ENCODE results near the gene VWA8. TPM values are rescaled to one million over a fixed set of nuclear protein-coding genes. Genes with fewer than 3 reads are reported as not detected.

The VWA8 gene
- total and polyA plus RNA-seq, 7 experiments from 2014 or later, result 4.8 to 26.3 (median 21.6) TPM

DNA sequence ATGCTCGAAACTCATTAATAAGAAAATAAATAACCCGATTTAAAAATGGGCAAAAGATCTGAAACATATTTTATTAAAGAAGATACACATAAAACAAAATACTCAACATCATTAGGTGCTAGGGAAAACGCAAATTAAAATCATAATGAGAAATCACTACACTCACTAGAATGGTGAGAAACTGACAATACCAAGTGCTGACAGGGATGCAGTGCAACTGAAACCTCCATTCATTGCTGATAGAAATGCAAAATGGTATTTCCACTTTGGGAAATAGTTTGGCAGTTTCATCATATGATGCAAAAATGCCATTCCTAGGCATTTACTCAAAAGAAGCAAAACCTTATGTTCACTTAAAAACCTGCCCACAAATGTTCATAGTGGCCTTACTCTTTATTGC, 278.1 kb downstream of the VWA8 start:
- Histone ChIP-seq H3K27ac (ENCODE audit: low read depth, low read length) (no peak overlapping the region), H3K36me3 (ENCODE audit: control insufficient read depth in 2 of 3, insufficient read depth in 3 of 3, low read length in 3 of 3) (peaks cover 0 to 21% (median 0%) of the 10 kb centered on the region in 3 experiments), H3K4me3 (ENCODE audit: low read length) (no peak overlapping the region), H3K27me3 (ENCODE audit: control insufficient read depth in 2 of 2, insufficient read depth in 2 of 2, low read length in 2 of 2) (no peaks in the 10 kb centered on the region), H3K9me3 (ENCODE audit: control insufficient read depth in 2 of 3, low read length in 3 of 3) (no peaks in the 10 kb centered on the region), H3K4me1 (ENCODE audit: control insufficient read depth in 2 of 2, insufficient read depth in 2 of 2, low read length in 2 of 2) (no peaks in the 10 kb centered on the region)
- Mint-ChIP-seq H3K36me3 (peaks cover 15 to 64% (median 56%) of the 10 kb centered on the region in 5 donors), H3K27me3 (no peaks in the 10 kb centered on the region), H3K4me3 (no peak overlapping the region), H3K9me3 (peaks cover 0 to 3% (median 0%) of the 10 kb centered on the region in 11 donors), H3K27ac (no peak overlapping the region), H3K4me1 (peaks cover 0 to 26% (median 19%) of the 10 kb centered on the region in 7 donors)
- intact Hi-C loops (cut with micrococcal nuclease), result no loop called here
- ATAC-seq (no peak), DNase-seq (no peak)
- CTCF ChIA-PET, result no interaction called here
- POLR2A ChIA-PET, result no interaction called here

DNA sequence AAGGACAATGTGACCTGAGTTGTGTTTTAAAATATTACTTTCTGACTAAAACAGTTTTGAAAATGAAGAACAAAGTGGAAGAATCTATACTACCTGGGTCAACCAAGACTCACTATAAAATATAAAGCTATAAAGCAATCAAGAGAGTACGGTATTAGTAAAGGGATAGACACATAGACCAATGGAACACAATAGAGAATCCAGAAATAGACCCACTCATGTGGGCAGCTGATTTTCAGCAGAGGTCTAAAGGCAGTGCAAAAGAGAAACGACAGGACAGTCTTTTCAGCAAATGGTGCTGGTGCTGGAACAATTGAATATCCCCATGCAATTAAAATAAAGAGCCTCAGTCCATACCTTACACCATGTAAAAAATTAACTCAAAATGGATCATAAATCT, 278.9 kb downstream of the VWA8 start:
- peaks cover 15 to 66% (median 56%) of the 10 kb centered on the region in 5 donors for H3K36me3 Mint-ChIP-seq
- Histone ChIP-seq H3K4me1 (ENCODE audit: control insufficient read depth in 2 of 2, insufficient read depth in 2 of 2, low read length in 2 of 2) (no peaks in the 10 kb centered on the region), H3K9me3 (ENCODE audit: control insufficient read depth in 2 of 3, low read length in 3 of 3) (no peaks in the 10 kb centered on the region), H3K27me3 (ENCODE audit: control insufficient read depth in 2 of 2, insufficient read depth in 2 of 2, low read length in 2 of 2) (no peaks in the 10 kb centered on the region), H3K36me3 (ENCODE audit: control insufficient read depth in 2 of 3, insufficient read depth in 3 of 3, low read length in 3 of 3) (peaks cover 0 to 21% (median 0%) of the 10 kb centered on the region in 3 experiments), H3K27ac (ENCODE audit: low read depth, low read length) (no peak overlapping the region), H3K4me3 (ENCODE audit: low read length) (no peak overlapping the region)
- ATAC-seq (no peak), DNase-seq (no peak)
- no peaks in the 10 kb centered on the region for H3K27me3 Mint-ChIP-seq
- intact Hi-C loops (cut with micrococcal nuclease), result no loop called here
- peaks cover 0 to 26% (median 19%) of the 10 kb centered on the region in 7 donors for H3K4me1 Mint-ChIP-seq
- POLR2A ChIA-PET, result no interaction called here
- no peak overlapping the region for H3K27ac Mint-ChIP-seq
- CTCF ChIA-PET, result no interaction called here
- H3K4me3 Mint-ChIP-seq, result no peak overlapping the region
- peaks cover 0 to 3% (median 0%) of the 10 kb centered on the region in 11 donors for H3K9me3 Mint-ChIP-seq

DNA sequence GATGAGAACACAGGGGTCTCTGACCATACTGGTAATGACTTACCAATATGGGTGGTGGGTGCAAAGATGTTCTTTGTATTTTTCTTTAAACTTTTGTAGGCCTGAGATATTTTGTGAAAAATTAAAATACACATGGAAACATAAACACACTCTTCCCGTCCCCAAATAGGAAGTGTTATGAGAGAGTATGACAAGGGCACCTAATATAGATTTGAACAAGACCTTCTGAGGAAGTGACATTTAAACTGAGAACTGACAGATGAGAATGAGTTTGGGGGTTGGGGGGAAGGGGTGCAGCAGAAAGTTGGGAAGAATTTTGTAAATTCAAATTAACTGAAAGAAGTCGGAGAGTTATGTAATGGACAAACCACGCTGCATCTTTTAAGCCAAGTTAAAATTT, 279.3 kb downstream of the VWA8 start:
- Mint-ChIP-seq H3K36me3 (peaks cover 15 to 64% (median 53%) of the 10 kb centered on the region in 5 donors), H3K4me3 (no peak overlapping the region), H3K9me3 (peaks cover 0 to 3% (median 0%) of the 10 kb centered on the region in 11 donors), H3K27me3 (no peaks in the 10 kb centered on the region), H3K4me1 (peaks cover 0 to 26% (median 19%) of the 10 kb centered on the region in 7 donors), H3K27ac (no peak overlapping the region)
- DNase-seq, result no peak
- Histone ChIP-seq H3K9me3 (ENCODE audit: control insufficient read depth in 2 of 3, low read length in 3 of 3) (no peaks in the 10 kb centered on the region), H3K27ac (ENCODE audit: low read depth, low read length) (no peak overlapping the region), H3K27me3 (ENCODE audit: control insufficient read depth in 2 of 2, insufficient read depth in 2 of 2, low read length in 2 of 2) (no peaks in the 10 kb centered on the region), H3K4me1 (ENCODE audit: control insufficient read depth in 2 of 2, insufficient read depth in 2 of 2, low read length in 2 of 2) (no peaks in the 10 kb centered on the region), H3K4me3 (ENCODE audit: low read length) (no peak overlapping the region), H3K36me3 (ENCODE audit: control insufficient read depth in 2 of 3, insufficient read depth in 3 of 3, low read length in 3 of 3) (peaks cover 0 to 21% (median 0%) of the 10 kb centered on the region in 3 experiments)
- ChIA-PET POLR2A (no interaction called here), CTCF (no interaction called here)
- intact Hi-C loops (cut with micrococcal nuclease), result no loop called here
- no peak for ATAC-seq

DNA sequence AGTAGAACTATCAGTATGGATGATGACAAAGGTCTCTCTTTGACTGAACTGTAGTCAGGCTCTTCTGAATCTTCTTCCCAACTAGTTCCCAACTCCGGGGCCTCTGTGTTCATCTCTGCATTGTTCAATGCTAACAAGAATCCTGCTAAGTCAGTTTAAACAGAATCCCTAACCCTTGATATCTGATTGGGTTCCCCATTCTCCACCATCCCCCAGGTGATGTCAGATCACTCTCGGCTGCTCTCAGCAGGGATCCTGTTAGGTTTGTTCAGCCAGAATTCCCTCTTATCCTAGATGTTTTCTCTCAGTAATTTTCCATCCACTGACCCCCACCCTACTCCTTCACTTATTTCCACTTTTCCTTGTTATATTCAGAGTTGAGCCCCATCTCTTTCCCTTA, 280.0 kb downstream of the VWA8 start:
- peaks cover 0 to 3% (median 0%) of the 10 kb centered on the region in 11 donors for H3K9me3 Mint-ChIP-seq
- CTCF ChIA-PET, result no interaction called here
- no peak for ATAC-seq
- Histone ChIP-seq H3K4me3 (ENCODE audit: low read length) (no peak overlapping the region), H3K4me1 (ENCODE audit: control insufficient read depth in 2 of 2, insufficient read depth in 2 of 2, low read length in 2 of 2) (no peaks in the 10 kb centered on the region), H3K27ac (ENCODE audit: low read depth, low read length) (no peak overlapping the region), H3K9me3 (ENCODE audit: control insufficient read depth in 2 of 3, low read length in 3 of 3) (no peaks in the 10 kb centered on the region), H3K27me3 (ENCODE audit: control insufficient read depth in 2 of 2, insufficient read depth in 2 of 2, low read length in 2 of 2) (no peaks in the 10 kb centered on the region), H3K36me3 (ENCODE audit: control insufficient read depth in 2 of 3, insufficient read depth in 3 of 3, low read length in 3 of 3) (peaks cover 0 to 21% (median 0%) of the 10 kb centered on the region in 3 experiments)
- POLR2A ChIA-PET, result no interaction called here
- peak overlapping the region in 1 of 9 donors; percentile 10 for H3K27ac Mint-ChIP-seq
- peak overlapping the region in 1 of 10 donors; percentile 11 for H3K4me3 Mint-ChIP-seq
- peaks cover 0 to 26% (median 19%) of the 10 kb centered on the region in 7 donors for H3K4me1 Mint-ChIP-seq
- peaks cover 15 to 57% (median 46%) of the 10 kb centered on the region in 5 donors for H3K36me3 Mint-ChIP-seq
- intact Hi-C loops (cut with micrococcal nuclease), result no loop called here
- no peaks in the 10 kb centered on the region for H3K27me3 Mint-ChIP-seq
- no peak for DNase-seq

DNA sequence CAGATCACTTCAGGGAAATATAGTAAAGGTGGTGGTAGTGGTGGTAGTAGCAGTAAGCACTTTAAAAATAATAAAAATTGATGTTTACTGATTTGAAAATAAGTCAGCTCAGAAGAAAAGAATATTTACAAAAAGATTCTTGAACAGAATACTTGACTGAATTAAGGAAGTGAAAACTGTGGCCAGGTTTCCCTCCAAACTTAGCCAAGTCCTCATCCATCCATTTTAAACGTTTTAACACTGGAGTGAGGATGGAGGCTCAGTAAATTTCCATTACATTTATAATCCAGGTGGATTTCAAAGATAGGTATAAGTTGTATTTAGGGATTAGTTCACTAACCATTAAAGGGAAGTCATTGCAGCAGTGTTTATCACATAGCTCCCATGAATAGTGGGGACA, 282.1 kb downstream of the VWA8 start:
- peaks cover 16 to 52% (median 35%) of the 10 kb centered on the region in 5 donors for H3K36me3 Mint-ChIP-seq
- intact Hi-C loops (cut with micrococcal nuclease), result no loop called here
- H3K4me1 ChIP-seq (ENCODE audit: control insufficient read depth in 2 of 2, insufficient read depth in 2 of 2, low read length in 2 of 2), result no peaks in the 10 kb centered on the region

DNA sequence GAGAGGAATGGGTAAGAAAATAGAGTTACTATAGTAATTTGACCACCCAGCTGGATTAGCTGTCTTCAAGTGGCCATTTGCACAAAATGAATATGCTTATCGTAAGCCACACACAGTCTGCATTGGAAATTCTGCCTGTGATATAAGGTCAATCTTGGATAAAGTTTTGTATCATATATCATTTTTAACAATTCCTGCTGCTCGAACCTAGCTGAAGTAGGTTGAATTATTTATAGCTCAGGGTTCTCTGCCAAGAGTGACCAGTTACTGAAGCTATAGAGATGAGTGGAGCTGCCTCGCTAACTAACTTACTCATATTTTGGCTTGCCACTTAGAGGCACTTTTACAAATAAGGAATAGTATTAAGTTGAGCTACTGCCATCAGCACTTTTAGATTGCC, 282.7 kb downstream of the VWA8 start:
- ATAC-seq, result no peak
- Histone ChIP-seq H3K9me3 (ENCODE audit: control insufficient read depth in 2 of 3, low read length in 3 of 3) (no peaks in the 10 kb centered on the region), H3K36me3 (ENCODE audit: control insufficient read depth in 2 of 3, insufficient read depth in 3 of 3, low read length in 3 of 3) (peaks cover 0 to 4% (median 0%) of the 10 kb centered on the region in 3 experiments), H3K27ac (ENCODE audit: low read depth, low read length) (no peak overlapping the region), H3K4me3 (ENCODE audit: low read length) (no peak overlapping the region), H3K4me1 (ENCODE audit: control insufficient read depth in 2 of 2, insufficient read depth in 2 of 2, low read length in 2 of 2) (no peaks in the 10 kb centered on the region), H3K27me3 (ENCODE audit: control insufficient read depth in 2 of 2, insufficient read depth in 2 of 2, low read length in 2 of 2) (no peaks in the 10 kb centered on the region)
- no peak for DNase-seq
- CTCF ChIA-PET, result interaction anchor here (2.1 kb wide), 1 partner anchor 10 kb away, joined by 6 read pairs; no protein-coding TSS in a partner anchor
- POLR2A ChIA-PET, result no interaction called here
- peaks cover 10 to 46% (median 29%) of the 10 kb centered on the region in 5 donors for H3K36me3 Mint-ChIP-seq
- peaks cover 0 to under 1% (median 0%) of the 10 kb centered on the region in 11 donors for H3K9me3 Mint-ChIP-seq
- no peak overlapping the region for H3K27ac Mint-ChIP-seq
- H3K4me1 Mint-ChIP-seq, result peaks cover 0 to 26% (median 19%) of the 10 kb centered on the region in 7 donors
- intact Hi-C loops (cut with micrococcal nuclease), result no loop called here
- no peaks in the 10 kb centered on the region for H3K27me3 Mint-ChIP-seq
- no peak overlapping the region for H3K4me3 Mint-ChIP-seq

More for the DNA sequence above, 282.1 kb downstream of the VWA8 start:
- peaks cover 0 to 3% (median 0%) of the 10 kb centered on the region in 11 donors for H3K9me3 Mint-ChIP-seq
- Histone ChIP-seq H3K27ac (ENCODE audit: low read depth, low read length) (no peak overlapping the region), H3K36me3 (ENCODE audit: control insufficient read depth in 2 of 3, insufficient read depth in 3 of 3, low read length in 3 of 3) (peaks cover 0 to 10% (median 0%) of the 10 kb centered on the region in 3 experiments), H3K9me3 (ENCODE audit: control insufficient read depth in 2 of 3, low read length in 3 of 3) (no peaks in the 10 kb centered on the region), H3K4me3 (ENCODE audit: low read length) (no peak overlapping the region), H3K27me3 (ENCODE audit: control insufficient read depth in 2 of 2, insufficient read depth in 2 of 2, low read length in 2 of 2) (no peaks in the 10 kb centered on the region)
- H3K27ac Mint-ChIP-seq, result peak overlapping the region in 1 of 9 donors; percentile 21
- ATAC-seq, result no peak
- POLR2A ChIA-PET, result interaction anchor here (0.7 kb wide), 1 partner anchor 143 kb away, joined by 3 read pairs; no protein-coding TSS in a partner anchor
- no peak for DNase-seq
- H3K27me3 Mint-ChIP-seq, result no peaks in the 10 kb centered on the region
- CTCF ChIA-PET, result interaction anchor here (2.1 kb wide), 1 partner anchor 11 kb away, joined by 6 read pairs; no protein-coding TSS in a partner anchor
- peaks cover 0 to 26% (median 19%) of the 10 kb centered on the region in 7 donors for H3K4me1 Mint-ChIP-seq
- H3K4me3 Mint-ChIP-seq, result no peak overlapping the region

DNA sequence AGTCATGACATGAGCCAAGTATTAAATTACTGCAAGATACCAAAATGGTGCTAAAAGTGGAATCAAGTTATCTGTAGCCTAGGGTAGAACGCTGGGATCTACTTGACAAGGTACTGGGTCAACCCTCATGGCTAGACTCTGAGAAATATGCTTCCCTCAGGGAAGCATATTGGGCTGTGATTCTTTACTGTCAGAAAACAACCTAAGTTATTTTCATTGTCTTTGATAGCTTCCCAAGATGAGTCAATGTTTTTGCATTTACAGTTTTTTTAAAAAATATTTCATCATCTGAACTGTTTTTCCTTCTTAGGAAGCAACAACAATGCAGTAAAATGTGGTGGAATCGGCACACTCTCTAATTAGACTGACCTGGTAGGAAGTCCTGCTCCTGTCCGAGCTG, 285.6 kb downstream of the VWA8 start:
- Histone ChIP-seq H3K36me3 (ENCODE audit: control insufficient read depth in 2 of 3, insufficient read depth in 3 of 3, low read length in 3 of 3) (peaks cover 0 to 3% (median 0%) of the 10 kb centered on the region in 3 experiments), H3K9me3 (ENCODE audit: control insufficient read depth in 2 of 3, low read length in 3 of 3) (no peaks in the 10 kb centered on the region), H3K27me3 (ENCODE audit: control insufficient read depth in 2 of 2, insufficient read depth in 2 of 2, low read length in 2 of 2) (no peaks in the 10 kb centered on the region), H3K27ac (ENCODE audit: low read depth, low read length) (no peak overlapping the region), H3K4me1 (ENCODE audit: control insufficient read depth in 2 of 2, insufficient read depth in 2 of 2, low read length in 2 of 2) (no peaks in the 10 kb centered on the region), H3K4me3 (ENCODE audit: low read length) (no peak overlapping the region)
- H3K27me3 Mint-ChIP-seq, result no peaks in the 10 kb centered on the region
- DNase-seq (no peak), ATAC-seq (no peak)
- H3K4me1 Mint-ChIP-seq, result peaks cover 0 to 9% (median 9%) of the 10 kb centered on the region in 7 donors
- ChIA-PET POLR2A (no interaction called here), CTCF (interaction anchor here (1.1 to 1.5 kb wide), 2 partner anchors 9 to 22 kb away, joined by 3 read pairs; no protein-coding TSS in a partner anchor)
- no peaks in the 10 kb centered on the region for H3K9me3 Mint-ChIP-seq
- intact Hi-C loops (cut with micrococcal nuclease), result no loop called here
- no peak overlapping the region for H3K4me3 Mint-ChIP-seq
- H3K27ac Mint-ChIP-seq, result no peak overlapping the region
- peaks cover 4 to 21% (median 9%) of the 10 kb centered on the region in 5 donors for H3K36me3 Mint-ChIP-seq
